CD4-positive, alpha-beta memory T cell (primary cell): Measurements from ENCODE around the gene GNG13. TPM values are rescaled to one million over a fixed set of nuclear protein-coding genes. Genes with fewer than 3 reads are reported as not detected.
A peak's percentile ranks its signal among the peaks of the same experiment; 100 is the strongest.

ENCODE experiments used
- CTCF ChIA-PET: fragments of 350-600 bp; sonication (Branson Sonifier 250); formaldehyde crosslinking; loops from one replicate; lab custom pipeline; 2021; ENCODE audit warnings: inconsistent platforms; ENCODE audit not compliant: partially characterized antibody; lab: Charles Lee
- POLR2A ChIA-PET: fragments of 350-600 bp; sonication (Branson Sonifier 250); formaldehyde crosslinking; loops from one replicate; lab custom pipeline; 2021; ENCODE audit not compliant: partially characterized antibody; lab: Charles Lee
- DNase-seq, 5 donors: peaks; one replicate each; pipeline versions ENCODE4 v3.0.0 to v3.0.0-alpha.2; 2020 to 2022; ENCODE audit warnings: mixed read lengths in 1 of 5
- H3K27ac ChIP-seq: one replicate; pipeline ENCODE4 v1.7.0; 2013; ENCODE audit warnings: low read depth, low read length
- H3K27me3 ChIP-seq: 2 replicates; pipeline ENCODE4 v1.7.0; 2013; ENCODE audit warnings: mild to moderate bottlenecking, low read length, moderate library complexity; ENCODE audit not compliant: insufficient read depth
- H3K36me3 ChIP-seq: 2 replicates; pipeline ENCODE4 v1.7.0; 2013; ENCODE audit warnings: mild to moderate bottlenecking, low read length, moderate library complexity; ENCODE audit not compliant: insufficient read depth
- H3K4me1 ChIP-seq: 2 replicates; pipeline ENCODE4 v1.7.0; 2013; ENCODE audit warnings: mild to moderate bottlenecking, low read length, moderate library complexity; ENCODE audit not compliant: insufficient read depth
- H3K4me3 ChIP-seq, 2 donors: one replicate each; pipeline ENCODE4 v1.7.0; 2013; ENCODE audit warnings: low read length in 2 of 2, mild to moderate bottlenecking in 1 of 2
- H3K9me3 ChIP-seq, 2 donors: one replicate each; pipeline ENCODE4 v1.7.0; 2013; ENCODE audit warnings: low read length in 2 of 2, control low read depth in 1 of 2; ENCODE audit not compliant: control insufficient read depth in 1 of 2
- H3K27ac Mint-ChIP-seq, 7 donors: one replicate each; pipeline ENCODE4 v1.8.0; 2020 to 2021; ENCODE audit warnings: mixed read lengths in 7 of 7, mild to moderate bottlenecking in 6 of 7, inconsistent platforms in 3 of 7, moderate library complexity in 3 of 7
- H3K27me3 Mint-ChIP-seq, 2 donors: one replicate each; pipeline ENCODE4 v1.8.0; 2020 to 2021; ENCODE audit warnings: mixed read lengths in 2 of 2
- H3K36me3 Mint-ChIP-seq, 2 donors: one replicate each; pipeline ENCODE4 v1.8.0; 2020 to 2021; ENCODE audit warnings: mixed read lengths in 2 of 2, inconsistent platforms in 1 of 2, mild to moderate bottlenecking in 1 of 2
- H3K4me1 Mint-ChIP-seq, 4 donors: one replicate each; pipeline ENCODE4 v1.8.0; 2020 to 2021; ENCODE audit warnings: mixed read lengths in 4 of 4, mild to moderate bottlenecking in 1 of 4
- H3K4me3 Mint-ChIP-seq, 8 donors: one replicate each; pipeline ENCODE4 v1.8.0; 2020 to 2021; ENCODE audit warnings: mixed read lengths in 8 of 8, mild to moderate bottlenecking in 7 of 8, moderate library complexity in 6 of 8, inconsistent platforms in 3 of 8
- H3K9me3 Mint-ChIP-seq, 8 donors: one replicate each; pipeline ENCODE4 v1.8.0; 2020 to 2021; ENCODE audit warnings: mixed read lengths in 8 of 8, mild to moderate bottlenecking in 5 of 8, inconsistent platforms in 3 of 8, moderate library complexity in 1 of 8
- intact Hi-C: fragments of 100-400 bp; cut with micrococcal nuclease; formaldehyde crosslinking; loops from one replicate; pipeline ENCODE4 v1.15.1; 2023
- polyA plus RNA-seq, 2 donors: library from polyadenylated mRNA; unstranded; fragments of 300-500 nt; fragmentation: Illumina TruSeq; gene quantifications; one replicate each; pipeline ENCODE4 v1.2.3, GENCODE V29; 2021
- total RNA-seq, 2 experiments: library from RNA; stranded (reverse); gene quantifications; one replicate each; pipeline ENCODE4 v1.2.3, GENCODE V29; 2021

GNG13 gene
- total and polyA plus RNA-seq, 4 experiments from 2014 or later, result not detected

DNA sequence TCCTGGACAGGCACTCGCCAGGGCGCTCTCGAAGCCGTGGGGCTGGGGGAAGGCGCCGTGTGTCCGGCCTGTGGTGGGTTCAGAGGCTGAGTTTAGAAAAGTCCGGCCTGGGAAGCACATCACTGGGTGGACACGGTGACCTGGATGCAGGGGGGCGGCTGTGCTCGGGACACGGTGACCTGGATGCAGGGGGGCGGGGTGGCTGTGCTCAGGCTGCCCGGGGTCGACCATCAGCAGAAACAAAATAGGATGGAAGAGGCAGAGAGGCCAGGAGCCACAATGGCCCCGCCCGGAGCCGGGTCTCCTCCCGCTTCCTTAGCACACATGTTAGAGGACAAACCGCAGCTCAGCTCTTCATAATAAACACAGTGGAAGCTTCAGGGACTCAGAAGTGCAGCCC is 43.2 kb upstream of the GNG13 start:
- no peak overlapping the region for H3K4me3 Mint-ChIP-seq
- ChIA-PET POLR2A (no interaction called here), CTCF (no interaction called here)

DNA sequence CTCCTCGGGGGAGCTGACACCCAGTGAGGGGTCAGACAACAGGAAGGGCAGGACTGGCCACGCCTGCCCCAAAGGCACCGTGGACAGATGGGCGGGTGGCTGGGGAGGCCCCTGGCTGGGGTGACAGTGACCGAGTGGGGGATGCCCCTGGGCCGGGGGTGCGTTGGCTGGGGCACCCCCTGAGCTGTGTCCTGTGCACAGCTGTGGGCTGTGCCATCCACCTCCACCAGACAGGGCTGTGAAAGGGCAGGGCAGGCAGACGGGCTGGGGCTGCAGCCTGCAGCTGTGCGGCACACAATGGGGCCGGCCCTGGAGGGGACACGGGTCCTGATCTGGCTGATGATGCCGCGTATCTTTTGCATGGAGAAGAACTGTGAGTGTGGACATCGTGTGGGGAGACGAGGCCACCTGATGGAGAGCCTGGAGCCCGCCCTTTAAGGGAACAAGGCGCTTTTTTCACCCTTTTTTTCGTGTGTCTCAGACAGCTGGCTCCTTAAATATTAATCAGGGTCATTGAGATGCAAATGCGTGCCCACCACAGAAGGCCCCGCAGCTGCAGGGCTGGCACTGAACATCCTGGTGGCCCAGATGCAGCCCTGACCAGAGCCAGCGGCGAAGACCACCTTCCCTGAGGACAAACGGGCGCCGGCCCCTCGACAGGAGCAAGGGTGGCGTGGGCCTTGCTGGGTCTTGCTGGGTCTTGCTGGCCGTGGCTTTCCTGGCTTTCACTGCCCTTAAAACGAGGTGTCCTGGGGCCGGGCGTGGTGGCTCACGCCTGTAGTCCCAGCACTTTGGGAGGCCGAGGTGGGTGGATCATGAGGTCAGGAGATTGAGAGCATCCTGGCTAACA is 42.4 kb upstream of the GNG13 start:
- Mint-ChIP-seq H3K9me3 (peaks cover 0 to 7% (median 2%) of the 10 kb centered on the region in 8 donors), H3K27me3 (no peaks in the 10 kb centered on the region)
- H3K36me3 ChIP-seq, result no peaks in the 10 kb centered on the region

More for the DNA sequence above, 43.2 kb upstream of the GNG13 start:
- no peak for DNase-seq
- intact Hi-C loops, result no loop called here
- no peaks in the 10 kb centered on the region for H3K4me1 Mint-ChIP-seq
- H3K27ac ChIP-seq, result no peak overlapping the region
- H3K4me3 ChIP-seq, result no peak overlapping the region
- no peaks in the 10 kb centered on the region for H3K4me1 ChIP-seq
- no peaks in the 10 kb centered on the region for H3K9me3 ChIP-seq
- H3K9me3 Mint-ChIP-seq, result no peaks in the 10 kb centered on the region
- H3K27me3 ChIP-seq, result no peaks in the 10 kb centered on the region
- no peaks in the 10 kb centered on the region for H3K36me3 Mint-ChIP-seq
- no peaks in the 10 kb centered on the region for H3K27me3 Mint-ChIP-seq
- H3K27ac Mint-ChIP-seq, result no peak overlapping the region
- no peaks in the 10 kb centered on the region for H3K36me3 ChIP-seq

DNA sequence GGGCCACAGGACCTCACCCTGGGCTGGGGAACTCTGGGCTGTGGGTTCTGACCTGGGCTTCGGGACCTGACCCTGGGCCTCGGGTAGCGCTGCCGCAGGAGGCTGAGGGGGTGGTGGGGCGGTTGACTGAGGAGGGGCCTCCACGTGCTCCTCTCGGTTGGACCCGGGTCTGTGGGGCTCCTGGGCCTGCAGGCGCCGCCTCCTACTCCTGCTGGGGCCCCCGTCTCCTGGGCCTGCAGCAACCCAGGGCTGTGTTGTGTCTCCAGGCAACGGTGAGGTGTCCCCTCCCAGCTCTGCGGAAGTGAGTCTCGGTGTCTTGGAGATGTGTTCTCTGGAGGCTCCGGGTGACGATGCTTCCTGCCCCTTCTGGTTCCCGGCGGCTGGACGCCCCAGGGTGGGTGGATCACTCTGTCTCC is 41.5 kb upstream of the GNG13 start:
- H3K27ac Mint-ChIP-seq, result no peak overlapping the region
- peaks cover 0 to 14% (median 4%) of the 10 kb centered on the region in 8 donors for H3K9me3 Mint-ChIP-seq
- Histone ChIP-seq H3K27me3 (no peaks in the 10 kb centered on the region), H3K27ac (no peak overlapping the region), H3K4me1 (no peaks in the 10 kb centered on the region), H3K4me3 (no peak overlapping the region), H3K36me3 (no peaks in the 10 kb centered on the region), H3K9me3 (no peaks in the 10 kb centered on the region)
- no peaks in the 10 kb centered on the region for H3K4me1 Mint-ChIP-seq
- intact Hi-C loops, result no loop called here
- H3K27me3 Mint-ChIP-seq, result no peaks in the 10 kb centered on the region
- ChIA-PET POLR2A (no interaction called here), CTCF (no interaction called here)
- peak in 2 of 5 donors; percentile 7 to 10 for DNase-seq
- no peaks in the 10 kb centered on the region for H3K36me3 Mint-ChIP-seq
- no peak overlapping the region for H3K4me3 Mint-ChIP-seq

More for the DNA sequence above, 42.4 kb upstream of the GNG13 start:
- intact Hi-C loops, result no loop called here
- DNase-seq, result no peak
- CTCF ChIA-PET, result no interaction called here
- Mint-ChIP-seq H3K4me3 (no peak overlapping the region), H3K27ac (no peak overlapping the region), H3K36me3 (no peaks in the 10 kb centered on the region), H3K4me1 (no peaks in the 10 kb centered on the region)
- POLR2A ChIA-PET, result no interaction called here
- Histone ChIP-seq H3K4me1 (no peaks in the 10 kb centered on the region), H3K27ac (no peak overlapping the region), H3K9me3 (no peaks in the 10 kb centered on the region), H3K4me3 (no peak overlapping the region), H3K27me3 (no peaks in the 10 kb centered on the region)

DNA sequence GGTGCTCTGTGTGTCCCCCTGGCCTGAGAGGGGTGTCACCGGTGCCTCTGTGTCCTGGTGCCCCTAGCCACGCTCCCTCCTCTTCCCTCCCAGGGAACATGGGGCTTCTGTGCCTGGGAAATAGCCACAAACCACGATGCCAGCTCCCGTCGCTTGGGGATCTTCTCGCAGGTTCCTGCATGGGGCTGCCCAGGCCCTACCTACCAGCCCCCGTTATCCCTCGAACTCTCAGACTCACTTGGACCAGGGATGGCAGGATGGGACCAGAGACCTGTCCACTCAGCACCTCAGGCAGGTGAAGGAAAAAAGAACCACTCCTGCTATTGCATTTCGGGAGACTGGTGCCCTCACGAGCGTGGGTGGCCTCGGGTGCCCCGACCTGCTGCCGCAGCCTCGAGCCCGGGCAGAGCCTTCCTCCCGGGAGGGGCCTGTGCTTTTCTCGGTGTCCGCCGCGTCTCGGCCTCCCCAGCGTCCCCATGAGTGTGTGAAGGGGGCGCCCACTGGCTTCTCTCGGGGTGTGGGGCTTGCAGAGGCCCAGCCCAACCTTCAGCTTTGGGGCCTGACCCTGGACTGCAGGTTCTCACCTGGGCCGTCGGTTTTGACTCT is 41.0 kb upstream of the GNG13 start:
- POLR2A ChIA-PET, result no interaction called here
- peaks cover 0 to 19% (median 9%) of the 10 kb centered on the region in 8 donors for H3K9me3 Mint-ChIP-seq
- intact Hi-C loops, result no loop called here
- no peaks in the 10 kb centered on the region for H3K36me3 Mint-ChIP-seq
- no peaks in the 10 kb centered on the region for H3K4me1 ChIP-seq
- no peak overlapping the region for H3K27ac ChIP-seq
- H3K4me3 Mint-ChIP-seq, result no peak overlapping the region
- H3K4me1 Mint-ChIP-seq, result no peaks in the 10 kb centered on the region
- H3K27me3 Mint-ChIP-seq, result no peaks in the 10 kb centered on the region
- CTCF ChIA-PET, result no interaction called here
- peaks cover 0 to 3% of the 10 kb centered on the region in 2 donors for H3K9me3 ChIP-seq
- H3K27me3 ChIP-seq, result no peaks in the 10 kb centered on the region
- H3K27ac Mint-ChIP-seq, result no peak overlapping the region
- DNase-seq, result no peak
- H3K4me3 ChIP-seq, result no peak overlapping the region
- no peaks in the 10 kb centered on the region for H3K36me3 ChIP-seq

DNA sequence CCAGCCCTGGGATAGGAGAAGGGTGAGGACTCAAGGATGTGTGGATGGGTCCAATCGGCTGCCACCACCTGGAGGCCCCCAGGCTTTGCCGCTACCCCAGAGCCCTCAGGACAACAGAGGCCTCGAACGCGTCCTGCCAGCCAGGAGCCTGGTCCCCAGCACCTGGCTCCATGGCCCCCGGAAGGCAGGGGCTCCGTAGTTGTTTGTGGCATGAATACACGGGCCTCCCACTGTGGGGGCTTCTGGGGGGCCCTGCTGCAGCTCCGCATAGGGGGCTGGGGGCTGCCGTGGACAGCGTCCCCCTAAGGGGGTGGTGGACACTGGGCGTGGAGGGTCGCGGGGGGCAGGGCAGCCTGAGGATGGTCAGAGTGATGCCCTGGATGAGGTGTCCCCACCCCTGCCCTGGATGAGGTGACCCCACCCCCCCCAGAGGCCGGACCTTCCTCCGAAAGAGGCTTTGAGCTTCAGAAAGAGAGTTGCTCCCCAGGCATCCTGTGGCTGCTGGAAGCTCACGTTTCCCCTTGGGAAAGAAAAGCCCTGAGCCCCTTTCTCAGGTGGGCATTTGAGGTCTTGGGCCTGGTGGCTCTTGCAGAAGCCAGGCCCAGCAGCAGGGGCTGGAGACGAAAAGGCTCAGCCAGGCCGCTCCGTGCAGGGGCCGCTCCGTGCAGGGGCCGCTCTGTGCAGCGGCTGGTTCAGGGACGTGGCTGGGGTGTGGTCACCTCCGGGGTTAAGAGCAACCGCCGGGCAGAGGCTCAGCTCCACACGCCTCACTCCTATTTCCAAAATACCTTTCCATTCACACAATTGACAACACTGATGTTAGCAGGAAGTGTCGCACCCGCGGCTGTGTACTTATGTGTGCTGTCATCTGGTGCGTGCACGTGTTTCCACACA is 40.3 kb upstream of the GNG13 start:
- Histone ChIP-seq H3K4me3 (no peak overlapping the region), H3K4me1 (no peaks in the 10 kb centered on the region), H3K27ac (no peak overlapping the region), H3K27me3 (no peaks in the 10 kb centered on the region), H3K36me3 (no peaks in the 10 kb centered on the region), H3K9me3 (peaks cover 0 to 8% of the 10 kb centered on the region in 2 donors)
- H3K9me3 Mint-ChIP-seq, result peaks cover 0 to 27% (median 15%) of the 10 kb centered on the region in 8 donors
- no peak overlapping the region for H3K4me3 Mint-ChIP-seq
- no peak for DNase-seq
- H3K4me1 Mint-ChIP-seq, result no peaks in the 10 kb centered on the region
- intact Hi-C loops, result no loop called here
- no peak overlapping the region for H3K27ac Mint-ChIP-seq
- H3K36me3 Mint-ChIP-seq, result no peaks in the 10 kb centered on the region
- POLR2A ChIA-PET, result no interaction called here
- no peaks in the 10 kb centered on the region for H3K27me3 Mint-ChIP-seq
- CTCF ChIA-PET, result no interaction called here

DNA sequence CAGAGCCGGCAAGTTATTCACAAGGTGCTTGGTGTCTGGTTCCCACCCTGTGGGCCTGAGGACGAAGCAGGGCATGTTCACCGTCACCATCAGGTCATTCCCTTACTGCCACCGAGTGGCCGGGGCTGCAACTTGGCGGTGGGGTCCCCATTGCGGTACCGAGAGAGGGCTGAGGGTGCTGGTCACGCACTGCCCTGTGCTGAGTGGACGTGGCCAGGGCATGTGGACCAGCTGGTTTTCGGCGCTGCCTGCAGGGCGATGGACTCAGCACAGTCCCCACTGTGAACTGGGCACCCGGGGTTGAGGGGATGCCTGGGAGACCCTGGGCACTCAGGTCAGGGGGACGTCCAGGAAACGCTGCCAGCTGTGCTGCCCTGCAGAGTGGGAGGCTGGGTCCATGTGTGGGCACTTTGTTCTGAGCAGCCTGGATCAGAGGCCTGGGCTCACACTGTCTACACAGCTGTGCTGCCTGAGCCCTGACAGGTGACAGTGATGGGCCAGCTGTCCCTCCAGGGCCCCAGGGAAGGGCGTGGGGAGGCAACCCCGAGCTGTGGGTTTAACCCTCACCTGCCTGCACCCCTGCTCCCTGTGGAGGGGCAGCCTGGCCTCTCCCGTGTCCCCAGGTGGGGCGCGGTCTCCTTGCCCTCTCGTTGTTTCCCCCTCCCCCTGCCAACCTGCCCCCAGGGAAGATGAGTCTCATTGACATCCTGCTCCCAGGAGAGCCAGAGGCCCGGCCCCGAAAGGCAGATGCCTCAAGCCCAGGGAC is 39.3 kb upstream of the GNG13 start:
- no peaks in the 10 kb centered on the region for H3K36me3 ChIP-seq
- no peak overlapping the region for H3K4me3 ChIP-seq
- H3K4me3 Mint-ChIP-seq, result no peak overlapping the region
- no peaks in the 10 kb centered on the region for H3K4me1 ChIP-seq
- H3K27me3 Mint-ChIP-seq, result no peaks in the 10 kb centered on the region
- H3K27ac Mint-ChIP-seq, result no peak overlapping the region
- CTCF ChIA-PET, result no interaction called here
- H3K9me3 Mint-ChIP-seq, result peaks cover 0 to 30% (median 16%) of the 10 kb centered on the region in 8 donors
- intact Hi-C loops, result no loop called here
- POLR2A ChIA-PET, result no interaction called here
- peaks cover 0 to 8% of the 10 kb centered on the region in 2 donors for H3K9me3 ChIP-seq
- H3K36me3 Mint-ChIP-seq, result no peaks in the 10 kb centered on the region
- no peak for DNase-seq
- H3K27ac ChIP-seq, result no peak overlapping the region
- H3K4me1 Mint-ChIP-seq, result no peaks in the 10 kb centered on the region
- no peaks in the 10 kb centered on the region for H3K27me3 ChIP-seq
